Breast epithelium (tissue), 3 donors: Measurements from ENCODE around the gene CPO.
A peak's percentile ranks its signal among the peaks of the same experiment; 100 is the strongest.

Experiments
- POLR2AphosphoS5 ChIP-seq, 3 donors: sonication (generic); formaldehyde crosslinking; IDR thresholded peaks; one replicate each; pipeline ENCODE4 v1.6.1; 2017; ENCODE audit warnings: antibody characterized with exemption in 3 of 3
- TF ChIP-seq, protein P1 (sequence below), 3 donors: fragments of 450-650 bp; IDR thresholded peaks; one replicate each; pipeline ENCODE4 v1.5.1; 2016 to 2017; ENCODE audit warnings: antibody characterized with exemption in 3 of 3, mild to moderate bottlenecking in 3 of 3, moderate library complexity in 3 of 3

DNA sequence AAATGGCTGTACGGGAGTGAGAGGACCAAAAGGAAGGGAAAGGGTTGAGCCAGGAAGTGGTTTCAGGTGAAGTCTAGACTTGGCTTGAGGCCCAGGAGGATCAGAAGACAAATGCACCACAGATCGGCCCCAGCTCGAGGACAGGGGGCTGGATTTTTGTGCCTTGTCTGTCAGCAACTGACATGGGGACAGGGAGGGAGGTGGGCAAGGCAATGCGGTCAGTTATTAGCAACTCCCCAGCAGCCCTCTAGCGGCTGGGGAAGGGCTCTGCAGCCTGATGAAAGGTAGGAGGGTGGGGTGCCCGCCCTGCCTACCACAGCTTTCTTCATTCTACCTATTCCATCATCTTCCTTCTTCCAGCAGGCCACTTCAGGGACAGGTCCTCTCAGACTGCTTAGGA lies 50.0 kb downstream of the CPO start:
- TF ChIP-seq, protein P1, sequence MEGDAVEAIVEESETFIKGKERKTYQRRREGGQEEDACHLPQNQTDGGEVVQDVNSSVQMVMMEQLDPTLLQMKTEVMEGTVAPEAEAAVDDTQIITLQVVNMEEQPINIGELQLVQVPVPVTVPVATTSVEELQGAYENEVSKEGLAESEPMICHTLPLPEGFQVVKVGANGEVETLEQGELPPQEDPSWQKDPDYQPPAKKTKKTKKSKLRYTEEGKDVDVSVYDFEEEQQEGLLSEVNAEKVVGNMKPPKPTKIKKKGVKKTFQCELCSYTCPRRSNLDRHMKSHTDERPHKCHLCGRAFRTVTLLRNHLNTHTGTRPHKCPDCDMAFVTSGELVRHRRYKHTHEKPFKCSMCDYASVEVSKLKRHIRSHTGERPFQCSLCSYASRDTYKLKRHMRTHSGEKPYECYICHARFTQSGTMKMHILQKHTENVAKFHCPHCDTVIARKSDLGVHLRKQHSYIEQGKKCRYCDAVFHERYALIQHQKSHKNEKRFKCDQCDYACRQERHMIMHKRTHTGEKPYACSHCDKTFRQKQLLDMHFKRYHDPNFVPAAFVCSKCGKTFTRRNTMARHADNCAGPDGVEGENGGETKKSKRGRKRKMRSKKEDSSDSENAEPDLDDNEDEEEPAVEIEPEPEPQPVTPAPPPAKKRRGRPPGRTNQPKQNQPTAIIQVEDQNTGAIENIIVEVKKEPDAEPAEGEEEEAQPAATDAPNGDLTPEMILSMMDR (IDR thresholded peaks at IDR 0.05): peak in 1 of 3 donors; percentile 44
- no peak for TF ChIP-seq POLR2AphosphoS5 (IDR thresholded peaks at IDR 0.05)
